ENCODE data around the gene POLR2J.
"Not testable (repeated sequence)": the region's sequence is repeated elsewhere in the genome, so short reads cannot be mapped to it uniquely, and the experiment has no call there.

- not testable (repeated sequence) for TF ChIP-seq CTCF, POLR2AphosphoS5, POLR2A, EP300 (IDR thresholded peaks at IDR 0.05)
These were observed 15.3 kb upstream of the POLR2J start for GRCh38 chr7:102494026-102494425.

Measured in gastroesophageal sphincter (tissue), 3 donors.